Testis (tissue), 5 donors: Measurements from ENCODE around the gene SLC23A2. TPM values are rescaled to one million over a fixed set of nuclear protein-coding genes. Genes with fewer than 3 reads are reported as not detected.

Experiments used
- DNase-seq: peaks from one replicate; pipeline ENCODE4 v3.0.0-alpha.2; 2019
- H3K27ac ChIP-seq, 2 donors: fragments of 200-600 bp; sonication (generic); one replicate each; pipeline ENCODE4 v1.5.1; 2019
- H3K27me3 ChIP-seq: fragments of 200-600 bp; sonication (generic); one replicate; pipeline ENCODE4 v1.5.1; 2019
- H3K36me3 ChIP-seq: fragments of 200-600 bp; sonication (generic); one replicate; pipeline ENCODE4 v1.5.1; 2017; ENCODE audit warnings: low read depth; ENCODE audit errors: missing control alignments
- H3K4me1 ChIP-seq: fragments of 200-600 bp; sonication (generic); one replicate; pipeline ENCODE4 v1.5.1; 2019
- H3K4me3 ChIP-seq, 2 donors: fragments of 200-600 bp; sonication (generic); one replicate each; pipeline ENCODE4 v1.5.1; 2017 to 2019
- H3K9me3 ChIP-seq: fragments of 200-600 bp; sonication (generic); one replicate; pipeline ENCODE4 v1.5.1; 2017
- CTCF ChIP-seq, 3 experiments: fragments of 450-650 bp in 2 of 3; fragments of 200-600 bp in 1 of 3; sonication (generic) in 1 of 3; IDR thresholded peaks; one replicate each; pipeline ENCODE4 v1.5.1; 2016 to 2019; ENCODE audit warnings: antibody characterized with exemption in 3 of 3, mild to moderate bottlenecking in 2 of 3, moderate library complexity in 1 of 3
- POLR2A ChIP-seq: fragments of 450-650 bp; IDR thresholded peaks from one replicate; pipeline ENCODE4 v1.6.1; 2017; ENCODE audit warnings: antibody characterized with exemption, mild to moderate bottlenecking, moderate library complexity
- WGBS, 2 donors: methylation state at CpG; one replicate each; pipeline ENCODE4 v1.1.5; 2018; 5-methylcytosine and 5-hydroxymethylcytosine counted together
- intact Hi-C: fragments of 100-400 bp; cut with DNase I; formaldehyde crosslinking; loops from one replicate; pipeline ENCODE4 v1.15.1; 2023; ENCODE audit warnings: low total_unique reads
- long read RNA-seq, 2 donors: transcript quantifications; one replicate each; lab custom pipeline, GENCODE V29; 2026
- polyA plus RNA-seq: library from polyadenylated mRNA; stranded (reverse); fragments of 350-450 nt; fragmentation: Illumina TruSeq; extraction: RNeasy Lipid Tissue Mini Kit (QIAGEN cat#74804); gene quantifications from one replicate; pipeline ENCODE4 v1.2.3, GENCODE V29; 2014; ENCODE audit warnings: low read depth, low replicate concordance; ENCODE audit not compliant: insufficient read depth
- total RNA-seq, 2 donors: library from RNA; depleted of rRNA; stranded (reverse); fragments of >200 nt; gene quantifications; one replicate each; pipeline ENCODE4 v1.2.3, GENCODE V29; 2016

Gene SLC23A2
- total RNA-seq (10 to 100 TPM; 40.7 to 49.3 TPM), polyA plus RNA-seq (23.6 TPM)
- long read RNA-seq, donor 1, full-length matches to known transcripts, result 6 of 21 reads
- long read RNA-seq, donor 1, partial matches to known transcripts, result 7 of 21 reads
- long read RNA-seq, donor 1, other reads (novel, unspliced or antisense), result 8 of 21 reads
- long read RNA-seq, donor 2, full-length matches to known transcripts, result 6 of 12 reads
- long read RNA-seq, donor 2, partial matches to known transcripts, result 6 of 12 reads
- long read RNA-seq, donor 2, other reads (novel, unspliced or antisense), result 0 of 12 reads

- H3K4me1 ChIP-seq, result peaks cover 15% of the 10 kb centered on the region
- peak within 1 kb of the TSS; percentile 69 to 72 for H3K27ac ChIP-seq
- 1 to 2% methylated on average over 18 to 50 of the region's 88 CpGs for WGBS, 2 donors
- H3K36me3 ChIP-seq, result no peaks in the 10 kb centered on the region
- H3K4me3 ChIP-seq, result peak within 1 kb of the TSS; percentile 69 to 85
- DNase-seq, result peak; percentile 42
- H3K9me3 ChIP-seq, result no peaks in the 10 kb centered on the region
- no peak for TF ChIP-seq POLR2A
- TF ChIP-seq CTCF (IDR thresholded peaks at IDR 0.05), result no peak
- intact Hi-C loops, result no loop called here
- no peaks in the 10 kb centered on the region for H3K27me3 ChIP-seq
Measured at GRCh38 chr20:5001174-5002076, at the start of gene SLC23A2. Gene SLC23A2 (minus strand): TSS chr20:5001510. CDS start chr20:4932562, 68,948 bp downstream.

GRCh38 chr20:5046656-5047339 lies 45.5 kb upstream of the SLC23A2 start:
- H3K4me1 ChIP-seq, result no peaks in the 10 kb centered on the region
- H3K27ac ChIP-seq, result no peak overlapping the region
- no peaks in the 10 kb centered on the region for H3K27me3 ChIP-seq
- no peaks in the 10 kb centered on the region for H3K36me3 ChIP-seq
- H3K4me3 ChIP-seq, result no peak overlapping the region
- no peak for DNase-seq
- WGBS, 2 donors, result 82 to 84% methylated on average over 8 of the region's 8 CpGs
- TF ChIP-seq CTCF (IDR thresholded peaks at IDR 0.05) (no peak), POLR2A (no peak)
- intact Hi-C loops, result no loop called here
- H3K9me3 ChIP-seq, result no peaks in the 10 kb centered on the region

- no peaks in the 10 kb centered on the region for H3K9me3 ChIP-seq
- intact Hi-C loops, result no loop called here
- 88 to 93% methylated on average over 3 of the region's 3 CpGs for WGBS, 2 donors
Measured at GRCh38 chr20:5045906-5046305, 44.6 kb upstream of the SLC23A2 start.

GRCh38 chr20:5044075-5044620 lies 42.8 kb upstream of the SLC23A2 start:
- Histone ChIP-seq H3K27ac (no peak overlapping the region), H3K36me3 (no peaks in the 10 kb centered on the region), H3K4me3 (no peak overlapping the region), H3K9me3 (no peaks in the 10 kb centered on the region), H3K4me1 (no peaks in the 10 kb centered on the region), H3K27me3 (no peaks in the 10 kb centered on the region)
- TF ChIP-seq CTCF (IDR thresholded peaks at IDR 0.05) (no peak), POLR2A (no peak)
- no peak for DNase-seq
- WGBS, 2 donors, result 96% methylated on average over 10 of the region's 10 CpGs
- intact Hi-C loops, result no loop called here

More at GRCh38 chr20:5045906-5046305, 44.6 kb upstream of the SLC23A2 start:
- no peak for DNase-seq
- TF ChIP-seq POLR2A (no peak), CTCF (IDR thresholded peaks at IDR 0.05) (no peak)
- H3K36me3 ChIP-seq, result no peaks in the 10 kb centered on the region
- no peaks in the 10 kb centered on the region for H3K4me1 ChIP-seq
- no peak overlapping the region for H3K4me3 ChIP-seq
- H3K27me3 ChIP-seq, result no peaks in the 10 kb centered on the region
- no peak overlapping the region for H3K27ac ChIP-seq
